ENCODE measurements around the gene LRRC23.
A peak's percentile ranks its signal among the peaks of the same experiment; 100 is the strongest.
"Not testable (repeated sequence)": the region's sequence is repeated elsewhere in the genome, so short reads cannot be mapped to it uniquely, and the experiment has no call there.

LRRC23 gene

DNA sequence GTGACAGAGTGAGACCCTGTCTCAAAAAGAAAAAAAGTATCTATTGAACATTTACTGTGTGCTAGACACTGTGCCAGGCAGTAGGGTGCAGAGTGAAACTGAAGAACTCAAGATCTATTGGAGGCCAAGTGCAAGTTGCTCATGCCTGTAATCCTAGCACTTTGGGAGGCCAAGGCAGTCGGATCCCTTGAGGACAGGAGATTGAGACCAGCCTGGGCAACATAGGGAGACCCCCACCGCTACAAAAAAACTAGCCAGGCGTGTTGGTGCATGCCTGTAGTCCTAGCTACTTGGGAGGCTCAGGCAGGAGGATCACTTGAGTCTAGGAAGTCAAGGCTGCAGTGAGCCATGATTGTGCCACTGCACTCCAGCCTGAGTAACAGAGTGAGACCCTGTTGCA is 11.9 kb upstream of the LRRC23 start:
- H3K4me2 ChIP-seq (ENCODE audit: low read length): not testable (repeated sequence)

GRCh38 chr12:6894321-6894720 is 10.3 kb upstream of the LRRC23 start:
- no peaks in the 10 kb centered on the region for H3K9me3 ChIP-seq (replicated peaks; ENCODE audit: low read length)
- no peak overlapping the region for H3K9ac ChIP-seq (ENCODE audit: low read depth, low read length)
- H3K36me3 ChIP-seq (ENCODE audit: insufficient read depth, low read length): no peaks in the 10 kb centered on the region
- no peak overlapping the region for H3K4me3 ChIP-seq (ENCODE audit: low read length)
- no peaks in the 10 kb centered on the region for H3K27me3 ChIP-seq (ENCODE audit: control insufficient read depth, insufficient read depth, low read length)
- peaks cover 13% of the 10 kb centered on the region for H3K4me1 ChIP-seq (ENCODE audit: control insufficient read depth, insufficient read depth, low read length)
- H3K4me2 ChIP-seq (ENCODE audit: low read length): no peak overlapping the region

More for the DNA sequence above, 11.9 kb upstream of the LRRC23 start:
- not testable (repeated sequence) for H3K27me3 ChIP-seq (ENCODE audit: control insufficient read depth, insufficient read depth, low read length); H3K9me3 ChIP-seq (replicated peaks; ENCODE audit: low read length); H3K9ac ChIP-seq (ENCODE audit: low read depth, low read length); H3K4me3 ChIP-seq (ENCODE audit: low read length); H3K36me3 ChIP-seq (ENCODE audit: insufficient read depth, low read length)
- H3K4me1 ChIP-seq (ENCODE audit: control insufficient read depth, insufficient read depth, low read length): peaks cover 13% of the 10 kb centered on the region

DNA sequence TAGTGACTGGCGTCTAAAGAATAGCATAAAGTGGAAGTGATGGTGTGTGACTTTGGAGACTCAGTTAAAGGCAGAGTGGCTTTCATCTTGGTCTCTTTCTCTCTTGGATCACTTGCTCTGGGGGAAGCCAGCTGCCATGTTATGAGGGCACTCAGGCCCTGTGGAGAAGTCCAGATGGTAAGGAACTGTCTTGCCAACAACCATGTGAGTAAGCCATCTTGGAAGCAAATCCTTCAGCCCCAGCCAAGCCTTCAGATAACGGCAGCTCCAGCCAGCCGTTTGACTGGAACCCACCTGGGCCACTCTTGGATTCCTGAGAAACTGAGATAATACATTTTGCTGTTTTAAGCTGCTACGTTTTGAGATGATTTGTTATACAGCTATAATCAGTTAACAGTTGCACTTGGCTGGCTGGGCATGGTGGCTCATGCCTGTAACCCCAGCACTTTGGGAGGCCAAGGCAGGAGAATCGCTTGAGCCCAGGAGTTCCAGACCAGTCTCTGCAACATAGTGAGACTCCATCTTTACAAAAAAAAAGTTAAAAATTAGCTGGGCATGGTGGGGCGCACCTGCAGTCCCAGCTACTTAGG is 7.7 kb upstream of the LRRC23 start:
- no peak overlapping the region for H3K4me2 ChIP-seq (ENCODE audit: low read length)
- H3K9me3 ChIP-seq (replicated peaks; ENCODE audit: low read length): no peaks in the 10 kb centered on the region
- H3K36me3 ChIP-seq (ENCODE audit: insufficient read depth, low read length): no peaks in the 10 kb centered on the region
- no peaks in the 10 kb centered on the region for H3K4me1 ChIP-seq (ENCODE audit: control insufficient read depth, insufficient read depth, low read length)
- no peak overlapping the region for H3K4me3 ChIP-seq (ENCODE audit: low read length)
- H3K9ac ChIP-seq (ENCODE audit: low read depth, low read length): no peak overlapping the region
- H3K27me3 ChIP-seq (ENCODE audit: control insufficient read depth, insufficient read depth, low read length): no peaks in the 10 kb centered on the region

- Histone ChIP-seq H3K4me1 (ENCODE audit: control insufficient read depth, insufficient read depth, low read length) (peaks cover 3% of the 10 kb centered on the region), H3K4me2 (ENCODE audit: low read length) (no peak overlapping the region), H3K27me3 (ENCODE audit: control insufficient read depth, insufficient read depth, low read length) (no peaks in the 10 kb centered on the region), H3K9ac (ENCODE audit: low read depth, low read length) (no peak overlapping the region), H3K4me3 (ENCODE audit: low read length) (no peak overlapping the region), H3K36me3 (ENCODE audit: insufficient read depth, low read length) (no peaks in the 10 kb centered on the region), H3K9me3 (replicated peaks; ENCODE audit: low read length) (no peaks in the 10 kb centered on the region)
These were observed 5.2 kb upstream of the LRRC23 start for GRCh38 chr12:6899427-6899826.

GRCh38 chr12:6899837-6900519 is 4.6 kb upstream of the LRRC23 start:
- no peak overlapping the region for H3K4me2 ChIP-seq (ENCODE audit: low read length)
- H3K4me3 ChIP-seq (ENCODE audit: low read length): no peak overlapping the region
- H3K4me1 ChIP-seq (ENCODE audit: control insufficient read depth, insufficient read depth, low read length): peaks cover 5% of the 10 kb centered on the region
- H3K9ac ChIP-seq (ENCODE audit: low read depth, low read length): no peak overlapping the region
- no peaks in the 10 kb centered on the region for H3K36me3 ChIP-seq (ENCODE audit: insufficient read depth, low read length)
- H3K27me3 ChIP-seq (ENCODE audit: control insufficient read depth, insufficient read depth, low read length): no peaks in the 10 kb centered on the region
- no peaks in the 10 kb centered on the region for H3K9me3 ChIP-seq (replicated peaks; ENCODE audit: low read length)

GRCh38 chr12:6902448-6902847 is 2.2 kb upstream of the LRRC23 start:
- no peaks in the 10 kb centered on the region for H3K27me3 ChIP-seq (ENCODE audit: control insufficient read depth, insufficient read depth, low read length)
- no peak overlapping the region for H3K9ac ChIP-seq (ENCODE audit: low read depth, low read length)
- no peaks in the 10 kb centered on the region for H3K9me3 ChIP-seq (replicated peaks; ENCODE audit: low read length)
- H3K4me3 ChIP-seq (ENCODE audit: low read length): no peak overlapping the region
- no peaks in the 10 kb centered on the region for H3K36me3 ChIP-seq (ENCODE audit: insufficient read depth, low read length)
- peaks cover 9% of the 10 kb centered on the region for H3K4me1 ChIP-seq (ENCODE audit: control insufficient read depth, insufficient read depth, low read length)
- H3K4me2 ChIP-seq (ENCODE audit: low read length): no peak overlapping the region

- peaks cover 9% of the 10 kb centered on the region for H3K4me1 ChIP-seq (ENCODE audit: control insufficient read depth, insufficient read depth, low read length)
- no peak overlapping the region for H3K4me2 ChIP-seq (ENCODE audit: low read length)
- no peaks in the 10 kb centered on the region for H3K36me3 ChIP-seq (ENCODE audit: insufficient read depth, low read length)
- H3K9me3 ChIP-seq (replicated peaks; ENCODE audit: low read length): no peaks in the 10 kb centered on the region
- no peak overlapping the region for H3K4me3 ChIP-seq (ENCODE audit: low read length)
- no peak overlapping the region for H3K9ac ChIP-seq (ENCODE audit: low read depth, low read length)
- no peaks in the 10 kb centered on the region for H3K27me3 ChIP-seq (ENCODE audit: control insufficient read depth, insufficient read depth, low read length)
These were observed 900 bp upstream of the LRRC23 start for GRCh38 chr12:6903722-6904121.

DNA sequence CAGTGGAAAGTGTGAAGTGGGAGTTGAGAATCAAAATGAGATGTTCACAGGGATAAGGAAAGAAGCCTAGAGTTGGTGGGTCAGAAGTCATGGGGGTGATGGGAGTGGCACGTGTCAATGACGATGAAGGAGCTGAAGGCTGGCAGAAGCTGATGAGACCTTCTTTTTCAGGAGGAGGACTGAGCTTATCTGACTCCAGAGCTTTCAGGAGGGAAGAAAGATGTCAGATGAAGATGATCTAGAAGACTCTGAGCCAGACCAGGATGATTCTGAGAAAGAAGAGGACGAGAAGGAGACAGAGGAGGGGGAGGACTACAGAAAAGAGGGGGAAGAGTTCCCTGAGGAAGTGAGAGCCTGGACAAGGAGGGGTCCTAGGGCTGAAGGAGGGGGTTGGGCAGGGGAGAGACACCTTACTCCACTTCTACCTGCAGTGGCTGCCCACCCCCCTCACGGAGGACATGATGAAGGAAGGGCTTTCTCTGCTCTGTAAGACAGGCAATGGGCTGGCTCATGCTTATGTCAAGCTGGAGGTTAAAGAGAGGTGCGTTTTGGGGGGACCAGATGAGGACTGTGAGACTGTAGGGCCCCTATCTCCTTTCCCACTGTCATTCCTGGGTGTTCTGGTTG is 905 bp downstream of the LRRC23 start:
- H3K9ac ChIP-seq (ENCODE audit: low read depth, low read length): peak overlapping the region; percentile 84
- no peaks in the 10 kb centered on the region for H3K9me3 ChIP-seq (replicated peaks; ENCODE audit: low read length)
- no peaks in the 10 kb centered on the region for H3K36me3 ChIP-seq (ENCODE audit: insufficient read depth, low read length)
- peak overlapping the region; percentile 80 for H3K4me3 ChIP-seq (ENCODE audit: low read length)
- H3K4me1 ChIP-seq (ENCODE audit: control insufficient read depth, insufficient read depth, low read length): peaks cover 9% of the 10 kb centered on the region
- H3K27me3 ChIP-seq (ENCODE audit: control insufficient read depth, insufficient read depth, low read length): no peaks in the 10 kb centered on the region
- peak overlapping the region; percentile 88 for H3K4me2 ChIP-seq (ENCODE audit: low read length)

DNA sequence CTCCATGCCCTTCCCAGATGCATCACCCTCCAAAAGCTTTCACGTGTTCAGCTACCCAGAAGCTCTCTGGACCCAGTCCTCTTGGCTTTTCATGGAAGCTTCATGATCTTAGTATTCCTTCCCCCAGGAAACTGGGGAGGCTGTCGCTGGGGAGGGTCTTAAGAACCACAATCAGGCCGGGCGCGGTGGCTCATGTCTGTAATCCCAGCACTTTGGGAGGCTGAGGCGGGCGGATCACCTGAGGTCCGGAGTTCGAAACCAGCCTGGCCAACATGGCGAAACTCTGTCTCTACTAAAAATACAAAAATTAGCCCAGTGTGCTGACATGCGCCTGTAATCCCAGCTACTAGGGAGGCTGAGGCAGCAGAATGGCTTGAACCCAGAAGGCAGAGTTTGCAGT is 3.5 kb downstream of the LRRC23 start:
- H3K9me3 ChIP-seq (replicated peaks; ENCODE audit: low read length); H3K4me1 ChIP-seq (ENCODE audit: control insufficient read depth, insufficient read depth, low read length); H3K9ac ChIP-seq (ENCODE audit: low read depth, low read length); H3K4me3 ChIP-seq (ENCODE audit: low read length); H3K27me3 ChIP-seq (ENCODE audit: control insufficient read depth, insufficient read depth, low read length); H3K36me3 ChIP-seq (ENCODE audit: insufficient read depth, low read length); H3K4me2 ChIP-seq (ENCODE audit: low read length): not testable (repeated sequence)

DNA sequence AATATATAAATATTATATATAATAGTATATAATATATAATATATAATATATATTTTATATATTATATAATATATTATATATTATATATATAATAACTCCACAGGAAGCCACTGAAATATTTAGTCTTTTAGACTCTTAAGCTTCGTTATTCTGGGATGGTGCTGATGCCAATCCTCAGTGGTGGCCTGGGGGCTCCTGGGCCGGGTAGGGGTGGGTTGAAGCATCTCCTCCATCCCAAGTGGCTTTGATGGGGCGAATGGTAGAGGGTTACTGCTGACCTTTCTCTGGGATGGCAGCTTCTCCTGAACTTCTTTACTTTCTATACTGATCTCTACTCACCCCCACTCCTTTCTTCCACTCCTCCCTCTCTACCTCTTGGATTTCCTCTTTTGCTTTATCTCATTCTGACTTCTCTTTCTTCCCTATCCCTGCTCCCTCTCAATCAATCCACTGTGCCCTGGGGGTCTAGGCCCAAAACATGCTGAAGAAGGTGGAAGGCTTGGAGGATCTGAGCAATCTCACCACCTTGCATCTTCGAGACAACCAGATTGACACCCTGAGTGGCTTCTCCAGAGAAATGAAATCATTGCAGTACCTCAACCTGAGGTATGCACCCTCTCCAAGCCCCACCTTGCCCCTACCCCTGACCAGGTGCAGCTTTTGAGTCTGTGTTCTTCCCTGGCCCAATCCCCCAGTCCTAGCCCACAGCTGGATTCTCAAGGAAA is 5.0 kb downstream of the LRRC23 start:
- no peaks in the 10 kb centered on the region for H3K27me3 ChIP-seq (ENCODE audit: control insufficient read depth, insufficient read depth, low read length)
- H3K4me3 ChIP-seq (ENCODE audit: low read length): no peak overlapping the region
- no peaks in the 10 kb centered on the region for H3K36me3 ChIP-seq (ENCODE audit: insufficient read depth, low read length)
- no peak overlapping the region for H3K4me2 ChIP-seq (ENCODE audit: low read length)
- H3K9ac ChIP-seq (ENCODE audit: low read depth, low read length): no peak overlapping the region
- H3K9me3 ChIP-seq (replicated peaks; ENCODE audit: low read length): no peaks in the 10 kb centered on the region
- H3K4me1 ChIP-seq (ENCODE audit: control insufficient read depth, insufficient read depth, low read length): peaks cover 11% of the 10 kb centered on the region

- Histone ChIP-seq H3K27me3 (ENCODE audit: control insufficient read depth, insufficient read depth, low read length) (no peaks in the 10 kb centered on the region), H3K4me2 (ENCODE audit: low read length) (no peak overlapping the region), H3K4me3 (ENCODE audit: low read length) (no peak overlapping the region), H3K9me3 (replicated peaks; ENCODE audit: low read length) (no peaks in the 10 kb centered on the region), H3K4me1 (ENCODE audit: control insufficient read depth, insufficient read depth, low read length) (peaks cover 18% of the 10 kb centered on the region), H3K9ac (ENCODE audit: low read depth, low read length) (no peak overlapping the region), H3K36me3 (ENCODE audit: insufficient read depth, low read length) (peaks cover 6% of the 10 kb centered on the region)
These were observed 7.7 kb downstream of the LRRC23 start for GRCh38 chr12:6912164-6912935.
